K562 (cell line): ENCODE data around the gene PTP4A2.
"Not testable (repeated sequence)": the region's sequence is repeated elsewhere in the genome, so short reads cannot be mapped to it uniquely, and the experiment has no call there.

Source experiments
- BRF1 ChIP-seq: IDR thresholded peaks from 3 replicates; pipeline ENCODE4 v1.6.1; 2011; ENCODE audit warnings: borderline replicate concordance, mild to moderate bottlenecking; ENCODE audit not compliant: insufficient read length; ENCODE audit errors: extremely low read depth
- CTCF ChIP-seq, 3 experiments: IDR thresholded peaks in 2 of 3; conservative IDR thresholded peaks in 1 of 3; 2 replicates each; pipeline ENCODE4 v1.5.1; 2011 to 2012; ENCODE audit warnings: low read length in 3 of 3, mild to moderate bottlenecking in 3 of 3, control low read depth in 2 of 3, improper control_type of control experiment in 1 of 3, inconsistent platforms in 1 of 3, low read depth in 1 of 3, mixed read lengths in 1 of 3, moderate library complexity in 1 of 3; ENCODE audit not compliant: insufficient read depth in 2 of 3
- ETS1 ChIP-seq: conservative IDR thresholded peaks from 2 replicates; pipeline ENCODE4 v1.6.1; 2011; ENCODE audit warnings: low read depth, mild to moderate bottlenecking, low read length; ENCODE audit not compliant: control insufficient read depth
- EZH2 ChIP-seq: IDR thresholded peaks from 2 replicates; pipeline ENCODE4 v1.6.1; 2012; ENCODE audit warnings: low read depth, mild to moderate bottlenecking, inconsistent platforms, low read length, borderline replicate concordance
- FOXP1 ChIP-seq: sonication (generic); formaldehyde crosslinking; IDR thresholded peaks from 2 replicates; pipeline ENCODE4 v1.8.0; 2022; ENCODE audit warnings: mild to moderate bottlenecking, missing genetic modification reagents
- GABPB1 ChIP-seq: sonication (generic); formaldehyde crosslinking; IDR thresholded peaks from 2 replicates; pipeline ENCODE4 v1.8.0; 2022; ENCODE audit warnings: mild to moderate bottlenecking, missing genetic modification reagents
- MAX ChIP-seq: sonication (generic); formaldehyde crosslinking; IDR thresholded peaks from 2 replicates; pipeline ENCODE4 v1.9.0; 2022; ENCODE audit warnings: mild to moderate bottlenecking, missing genetic modification reagents
- MTA1 ChIP-seq: fragments of 450-650 bp; IDR thresholded peaks from 2 replicates; pipeline ENCODE4 v1.6.1; 2017; ENCODE audit warnings: borderline replicate concordance
- POLR2AphosphoS5 ChIP-seq: IDR thresholded peaks from 2 replicates; pipeline ENCODE4 v1.6.1; 2011; ENCODE audit warnings: mild to moderate bottlenecking, low read depth, low read length, moderate library complexity; ENCODE audit not compliant: control insufficient read depth, insufficient read depth
- USF2 ChIP-seq: sonication (generic); formaldehyde crosslinking; IDR thresholded peaks from 2 replicates; pipeline ENCODE4 v1.5.0; 2020; ENCODE audit warnings: missing genetic modification reagents
- ZBTB33 ChIP-seq: sonication (generic); formaldehyde crosslinking; IDR thresholded peaks from 2 replicates; pipeline ENCODE4 v1.8.1; 2023; ENCODE audit warnings: mild to moderate bottlenecking, missing genetic modification reagents
- ZBTB43 ChIP-seq: sonication (generic); formaldehyde crosslinking; IDR thresholded peaks from 2 replicates; pipeline ENCODE4 v1.8.0; 2023; ENCODE audit warnings: mild to moderate bottlenecking, missing genetic modification reagents
- ZSCAN29 ChIP-seq: fragments of 450-650 bp; IDR thresholded peaks from 2 replicates; pipeline ENCODE4 v1.6.1; 2017

- TF ChIP-seq ZSCAN29; BRF1; CTCF (IDR thresholded peaks at IDR 0.05 in 2 of 3, conservative IDR thresholded peaks at IDR 0.05 in 1 of 3; ENCODE audit: insufficient read depth in 2 of 3, low read depth in 1 of 3, low read length in 3 of 3); ZBTB33 (CRISPR knock-in tag); EZH2; GABPB1 (CRISPR knock-in tag); POLR2AphosphoS5; ETS1; ZBTB43 (CRISPR knock-in tag); FOXP1; USF2 (CRISPR knock-in tag); MTA1; MAX: not testable (repeated sequence)
Measured at GRCh38 chr1:31942061-31942460, 3.9 kb upstream of the PTP4A2 start.
